Naive thymus-derived CD8-positive, alpha-beta T cell (primary cell): ENCODE results near the gene MAP4K2. TPM values are rescaled to one million over a fixed set of nuclear protein-coding genes. Genes with fewer than 3 reads are reported as not detected.

Experiments used
- ATAC-seq, 2 donors: fragments of 150-1000 bp; cut with Tn5 transposase in 1 of 2; sonication (Bioruptor Pico), chemical (Tn5 transposase) in 1 of 2; 1 replicate in 1 of 2; 2 replicates in 1 of 2; pipeline ENCODE4 v1.10.0; 2021; ENCODE audit warnings: mild to moderate bottlenecking in 2 of 2, moderate library complexity in 2 of 2
- POLR2A ChIA-PET: fragments of 350-600 bp; sonication (Branson Sonifier 250); formaldehyde crosslinking; loops from one replicate; lab custom pipeline; 2021; ENCODE audit warnings: antibody characterized with exemption; lab: Charles Lee
- DNase-seq, 10 donors: peaks; one replicate each; pipeline versions ENCODE4 v3.0.0 to v3.0.0-alpha.2; 2020 to 2022
- H3K27ac Mint-ChIP-seq, 10 donors: one replicate each; pipeline ENCODE4 v1.8.0; 2020 to 2022; ENCODE audit warnings: mild to moderate bottlenecking in 10 of 10, mixed read lengths in 10 of 10, moderate library complexity in 4 of 10, inconsistent platforms in 1 of 10
- H3K27me3 Mint-ChIP-seq, 5 donors: one replicate each; pipeline ENCODE4 v1.8.0; 2021 to 2022; ENCODE audit warnings: mixed read lengths in 5 of 5
- H3K36me3 Mint-ChIP-seq, 3 donors: one replicate each; pipeline ENCODE4 v1.8.0; 2020 to 2022; ENCODE audit warnings: mixed read lengths in 3 of 3, mild to moderate bottlenecking in 2 of 3, inconsistent platforms in 1 of 3
- H3K4me1 Mint-ChIP-seq, 4 donors: one replicate each; pipeline ENCODE4 v1.8.0; 2021 to 2022; ENCODE audit warnings: mixed read lengths in 4 of 4
- H3K4me3 Mint-ChIP-seq, 10 donors: one replicate each; pipeline ENCODE4 v1.8.0; 2020 to 2022; ENCODE audit warnings: mild to moderate bottlenecking in 10 of 10, mixed read lengths in 10 of 10, moderate library complexity in 6 of 10, inconsistent platforms in 1 of 10
- H3K9me3 Mint-ChIP-seq, 9 donors: one replicate each; pipeline ENCODE4 v1.8.0; 2020 to 2022; ENCODE audit warnings: mixed read lengths in 9 of 9, mild to moderate bottlenecking in 3 of 9, inconsistent platforms in 1 of 9, moderate library complexity in 1 of 9
- polyA plus RNA-seq, 3 donors: library from polyadenylated mRNA; unstranded; fragments of 300-500 nt; fragmentation: Illumina TruSeq; gene quantifications; one replicate each; pipeline ENCODE4 v1.2.3, GENCODE V29; 2021
- total RNA-seq, 8 experiments: library from RNA in 2 of 8; stranded (reverse) in 2 of 8; gene quantifications; one replicate each; pipeline ENCODE4 v1.2.3 and lab custom pipeline; 2021 to 2026

MAP4K2 gene
- total and polyA plus RNA-seq, 5 experiments from 2014 or later: 26.6 to 135 (median 55.5) TPM

GRCh38 chr11:64757549-64758329, 45.3 kb downstream of the MAP4K2 start:
- Mint-ChIP-seq H3K9me3 (no peaks in the 10 kb centered on the region), H3K27me3 (no peaks in the 10 kb centered on the region), H3K27ac (peak overlapping the region in 9 of 10 donors; percentile 25 to 95 (median 77)), H3K36me3 (peaks cover 0 to 17% (median 0%) of the 10 kb centered on the region in 3 donors), H3K4me3 (peak overlapping the region in 1 of 10 donors; percentile 63), H3K4me1 (peaks cover 26 to 87% (median 58%) of the 10 kb centered on the region in 4 donors)
- ATAC-seq (no peak), DNase-seq (peak in 1 of 10 donors; percentile 60)
- POLR2A ChIA-PET: interaction anchor here (1.2 to 45.2 kb wide), 3 partner anchors 7 to 364 kb away, joined by 3 to 2320 read pairs (median 2320); partner anchors contain the start of genes FAU, MRPL49, PYGM and RASGRP2

- Mint-ChIP-seq H3K27me3 (no peaks in the 10 kb centered on the region), H3K4me3 (no peak overlapping the region), H3K9me3 (no peaks in the 10 kb centered on the region), H3K36me3 (peaks cover 0 to 20% (median 2%) of the 10 kb centered on the region in 3 donors), H3K4me1 (peaks cover 19 to 87% (median 49%) of the 10 kb centered on the region in 4 donors), H3K27ac (peak overlapping the region in 2 of 10 donors; percentile 1 to 21)
- POLR2A ChIA-PET: interaction anchor here (39.5 to 45.2 kb wide), 2 partner anchors 5 to 15 kb away, joined by 2320 read pairs; partner anchors contain the start of genes PYGM, RASGRP2 and SF1
- DNase-seq: peak in 1 of 10 donors; percentile 35
- ATAC-seq: no peak
Observed at GRCh38 chr11:64755681-64756361, 47.2 kb downstream of the MAP4K2 start.

GRCh38 chr11:64754919-64755662, 47.9 kb downstream of the MAP4K2 start:
- H3K9me3 Mint-ChIP-seq: no peaks in the 10 kb centered on the region
- peak overlapping the region in 3 of 10 donors; percentile 21 to 63 (median 29) for H3K27ac Mint-ChIP-seq
- no peaks in the 10 kb centered on the region for H3K27me3 Mint-ChIP-seq
- ATAC-seq (no peak), DNase-seq (peak in 1 of 10 donors; percentile 55)
- H3K36me3 Mint-ChIP-seq: peaks cover 0 to 27% (median 2%) of the 10 kb centered on the region in 3 donors
- no peak overlapping the region for H3K4me3 Mint-ChIP-seq
- POLR2A ChIA-PET: interaction anchor here (2.1 to 45.2 kb wide), 3 partner anchors 4 to 47 kb away, joined by 4 to 2320 read pairs (median 2320); partner anchors contain the start of genes MAP4K2, PYGM, RASGRP2 and SF1
- H3K4me1 Mint-ChIP-seq: peaks cover 22 to 87% (median 49%) of the 10 kb centered on the region in 4 donors

- DNase-seq (peak in 1 of 10 donors; percentile 59), ATAC-seq (no peak)
- Mint-ChIP-seq H3K27ac (peak overlapping the region in 1 of 10 donors; percentile 79), H3K27me3 (no peaks in the 10 kb centered on the region), H3K4me1 (peaks cover 15 to 81% (median 42%) of the 10 kb centered on the region in 4 donors), H3K9me3 (no peaks in the 10 kb centered on the region), H3K36me3 (peaks cover 0 to 31% (median 2%) of the 10 kb centered on the region in 3 donors), H3K4me3 (peak overlapping the region in 1 of 10 donors; percentile 33)
- POLR2A ChIA-PET: interaction anchor here (2.1 to 45.2 kb wide), 3 partner anchors 3 to 48 kb away, joined by 4 to 2320 read pairs (median 2320); partner anchors contain the start of genes MAP4K2, PYGM, RASGRP2 and SF1
Observed at GRCh38 chr11:64754124-64754918, 48.7 kb downstream of the MAP4K2 start.

- Mint-ChIP-seq H3K27ac (peak overlapping the region in 2 of 10 donors; percentile 62 to 79), H3K4me1 (peaks cover 15 to 73% (median 37%) of the 10 kb centered on the region in 4 donors), H3K36me3 (peaks cover 0 to 34% (median 2%) of the 10 kb centered on the region in 3 donors), H3K27me3 (no peaks in the 10 kb centered on the region), H3K4me3 (no peak overlapping the region), H3K9me3 (no peaks in the 10 kb centered on the region)
- POLR2A ChIA-PET: interaction anchor here (2.1 to 45.2 kb wide), 3 partner anchors 2 to 49 kb away, joined by 4 to 2320 read pairs (median 2320); partner anchors contain the start of genes MAP4K2, PYGM, RASGRP2 and SF1
- peak in 1 of 10 donors; percentile 14 for DNase-seq
- no peak for ATAC-seq
Observed at GRCh38 chr11:64753380-64754123, 49.5 kb downstream of the MAP4K2 start.

GRCh38 chr11:64753019-64753379, 50.0 kb downstream of the MAP4K2 start:
- no peak overlapping the region for H3K4me3 Mint-ChIP-seq
- peak in 1 of 10 donors; percentile 52 for DNase-seq
- H3K27ac Mint-ChIP-seq: peak overlapping the region in 3 of 10 donors; percentile 25 to 67 (median 62)
- peaks cover 0 to 38% (median 2%) of the 10 kb centered on the region in 3 donors for H3K36me3 Mint-ChIP-seq
- H3K9me3 Mint-ChIP-seq: no peaks in the 10 kb centered on the region
- H3K27me3 Mint-ChIP-seq: no peaks in the 10 kb centered on the region
- H3K4me1 Mint-ChIP-seq: peaks cover 17 to 71% (median 38%) of the 10 kb centered on the region in 4 donors
- POLR2A ChIA-PET: interaction anchor here (2.1 to 45.2 kb wide), 3 partner anchors 2 to 50 kb away, joined by 4 to 2320 read pairs (median 2320); partner anchors contain the start of genes MAP4K2, PYGM, RASGRP2 and SF1
- no peak for ATAC-seq

- H3K36me3 Mint-ChIP-seq: peaks cover 0 to 40% (median 2%) of the 10 kb centered on the region in 3 donors
- no peaks in the 10 kb centered on the region for H3K9me3 Mint-ChIP-seq
- ATAC-seq (no peak), DNase-seq (peak in 1 of 10 donors; percentile 45)
- no peaks in the 10 kb centered on the region for H3K27me3 Mint-ChIP-seq
- peaks cover 16 to 71% (median 36%) of the 10 kb centered on the region in 4 donors for H3K4me1 Mint-ChIP-seq
- POLR2A ChIA-PET: interaction anchor here (0.7 to 45.2 kb wide), 3 partner anchors 1 to 343 kb away, joined by 3 to 2320 read pairs (median 2320); partner anchors contain the start of genes PYGM, RASGRP2 and SF1
- H3K4me3 Mint-ChIP-seq: peak overlapping the region in 1 of 10 donors; percentile 65
- H3K27ac Mint-ChIP-seq: peak overlapping the region in 7 of 10 donors; percentile 13 to 67 (median 36)
Observed at GRCh38 chr11:64752175-64752970, 50.6 kb downstream of the MAP4K2 start.

GRCh38 chr11:64751580-64751979, 51.4 kb downstream of the MAP4K2 start:
- H3K27me3 Mint-ChIP-seq: no peaks in the 10 kb centered on the region
- DNase-seq: no peak
- peaks cover 15 to 70% (median 36%) of the 10 kb centered on the region in 4 donors for H3K4me1 Mint-ChIP-seq
- no peaks in the 10 kb centered on the region for H3K9me3 Mint-ChIP-seq
- H3K36me3 Mint-ChIP-seq: peaks cover 0 to 38% (median 2%) of the 10 kb centered on the region in 3 donors
- POLR2A ChIA-PET: interaction anchor here (0.7 to 45.2 kb wide), 3 partner anchors 0 to 344 kb away, joined by 3 to 2320 read pairs (median 2320); partner anchors contain the start of genes PYGM, RASGRP2 and SF1
- no peak overlapping the region for H3K4me3 Mint-ChIP-seq
- no peak for ATAC-seq
- H3K27ac Mint-ChIP-seq: peak overlapping the region in 8 of 10 donors; percentile 2 to 66 (median 39)

GRCh38 chr11:64751136-64751535, 51.9 kb downstream of the MAP4K2 start:
- Mint-ChIP-seq H3K4me1 (peaks cover 17 to 70% (median 39%) of the 10 kb centered on the region in 4 donors), H3K27me3 (no peaks in the 10 kb centered on the region), H3K36me3 (peaks cover 0 to 38% (median 2%) of the 10 kb centered on the region in 3 donors), H3K27ac (peak overlapping the region in 6 of 10 donors; percentile 76 to 87 (median 81)), H3K4me3 (peak overlapping the region in 2 of 10 donors; percentile 3 to 52), H3K9me3 (no peaks in the 10 kb centered on the region)
- no peak for ATAC-seq
- POLR2A ChIA-PET: interaction anchor here (39.5 to 45.2 kb wide), 2 partner anchors 0 to 20 kb away, joined by 2320 read pairs; partner anchors contain the start of genes PYGM, RASGRP2 and SF1
- DNase-seq: peak in 1 of 10 donors; percentile 41
